ENCODE results near the gene CDKN1B.

The CDKN1B gene

DNA sequence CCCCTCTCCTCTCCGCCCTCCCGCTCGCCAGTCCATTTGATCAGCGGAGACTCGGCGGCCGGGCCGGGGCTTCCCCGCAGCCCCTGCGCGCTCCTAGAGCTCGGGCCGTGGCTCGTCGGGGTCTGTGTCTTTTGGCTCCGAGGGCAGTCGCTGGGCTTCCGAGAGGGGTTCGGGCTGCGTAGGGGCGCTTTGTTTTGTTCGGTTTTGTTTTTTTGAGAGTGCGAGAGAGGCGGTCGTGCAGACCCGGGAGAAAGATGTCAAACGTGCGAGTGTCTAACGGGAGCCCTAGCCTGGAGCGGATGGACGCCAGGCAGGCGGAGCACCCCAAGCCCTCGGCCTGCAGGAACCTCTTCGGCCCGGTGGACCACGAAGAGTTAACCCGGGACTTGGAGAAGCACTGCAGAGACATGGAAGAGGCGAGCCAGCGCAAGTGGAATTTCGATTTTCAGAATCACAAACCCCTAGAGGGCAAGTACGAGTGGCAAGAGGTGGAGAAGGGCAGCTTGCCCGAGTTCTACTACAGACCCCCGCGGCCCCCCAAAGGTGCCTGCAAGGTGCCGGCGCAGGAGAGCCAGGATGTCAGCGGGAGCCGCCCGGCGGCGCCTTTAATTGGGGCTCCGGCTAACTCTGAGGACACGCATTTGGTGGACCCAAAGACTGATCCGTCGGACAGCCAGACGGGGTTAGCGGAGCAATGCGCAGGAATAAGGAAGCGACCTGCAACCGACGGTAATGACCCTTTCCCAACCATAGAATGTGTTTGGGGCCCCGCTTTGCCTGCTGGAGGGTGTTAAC lies 615 bp downstream of the CDKN1B start:
- Mint-ChIP-seq H3K9me3 (no peaks in the 10 kb centered on the region), H3K27ac (peak overlapping the region; percentile 99), H3K4me3 (peak overlapping the region; percentile 99), H3K27me3 (no peaks in the 10 kb centered on the region), H3K4me1 (peaks cover 68% of the 10 kb centered on the region), H3K36me3 (peaks cover 27% of the 10 kb centered on the region)

DNA sequence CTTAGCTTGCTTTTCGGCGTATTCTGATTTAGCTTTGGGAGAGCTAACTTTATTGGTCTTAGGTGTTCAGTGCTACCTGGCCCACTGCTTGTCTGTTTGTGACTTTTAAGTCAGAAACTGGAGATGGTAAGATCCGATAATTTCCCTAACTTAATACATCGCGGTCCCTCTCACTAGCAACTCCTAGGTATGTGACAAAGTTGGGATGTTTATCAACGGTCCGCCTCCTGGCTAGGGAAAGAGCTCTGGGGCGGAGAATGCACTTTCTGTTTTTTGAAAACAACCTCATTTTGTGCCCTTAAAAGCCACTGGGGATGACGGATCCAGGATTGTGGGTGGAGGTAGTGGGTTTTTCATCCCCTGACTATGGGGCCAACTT lies 1.2 kb downstream of the CDKN1B start:
- Mint-ChIP-seq H3K9me3 (no peaks in the 10 kb centered on the region), H3K4me1 (peaks cover 62% of the 10 kb centered on the region), H3K27ac (peak overlapping the region; percentile 99), H3K4me3 (peak overlapping the region; percentile 99), H3K27me3 (no peaks in the 10 kb centered on the region), H3K36me3 (peaks cover 27% of the 10 kb centered on the region)

DNA sequence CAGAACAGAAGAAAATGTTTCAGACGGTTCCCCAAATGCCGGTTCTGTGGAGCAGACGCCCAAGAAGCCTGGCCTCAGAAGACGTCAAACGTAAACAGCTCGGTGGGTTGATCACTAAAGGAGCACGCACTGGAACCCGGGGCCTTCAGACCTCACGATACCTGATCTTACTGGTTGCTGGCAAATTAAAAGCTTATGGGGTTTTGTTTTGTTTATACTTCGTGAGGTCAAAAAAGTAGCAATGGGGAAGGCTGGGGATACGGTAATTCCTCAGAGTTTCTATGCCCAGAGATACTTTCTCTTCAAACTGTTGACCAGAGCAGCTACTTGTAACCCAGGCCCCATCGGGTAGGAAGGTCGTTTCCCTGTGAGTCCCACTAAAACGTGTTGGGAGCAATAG lies 1.7 kb downstream of the CDKN1B start:
- Mint-ChIP-seq H3K36me3 (peaks cover 27% of the 10 kb centered on the region), H3K27me3 (no peaks in the 10 kb centered on the region), H3K4me3 (peak overlapping the region; percentile 99), H3K9me3 (no peaks in the 10 kb centered on the region), H3K27ac (peak overlapping the region; percentile 99), H3K4me1 (peaks cover 58% of the 10 kb centered on the region)

DNA sequence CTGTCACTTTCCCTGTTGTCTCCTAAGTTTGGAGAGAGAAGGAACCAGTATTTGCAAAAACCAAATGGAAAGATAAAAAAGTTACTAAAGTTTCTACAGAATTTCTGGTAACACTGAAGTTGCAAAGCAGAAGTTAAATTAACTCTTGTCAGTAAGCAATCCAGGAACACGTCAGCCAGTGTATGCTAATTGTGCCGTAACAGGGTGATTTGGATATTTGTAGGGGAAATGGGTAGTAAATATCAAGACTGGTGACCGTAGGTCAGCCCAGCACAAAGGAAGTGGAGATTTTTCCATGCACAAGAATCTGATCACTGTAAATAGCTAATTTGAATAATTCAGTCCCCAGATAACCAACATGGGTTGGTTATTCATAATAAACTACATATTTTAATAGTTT lies 2.3 kb downstream of the CDKN1B start:
- H3K4me3 Mint-ChIP-seq = peak overlapping the region; percentile 99
- H3K36me3 Mint-ChIP-seq = peaks cover 27% of the 10 kb centered on the region
- H3K4me1 Mint-ChIP-seq = peaks cover 51% of the 10 kb centered on the region

DNA sequence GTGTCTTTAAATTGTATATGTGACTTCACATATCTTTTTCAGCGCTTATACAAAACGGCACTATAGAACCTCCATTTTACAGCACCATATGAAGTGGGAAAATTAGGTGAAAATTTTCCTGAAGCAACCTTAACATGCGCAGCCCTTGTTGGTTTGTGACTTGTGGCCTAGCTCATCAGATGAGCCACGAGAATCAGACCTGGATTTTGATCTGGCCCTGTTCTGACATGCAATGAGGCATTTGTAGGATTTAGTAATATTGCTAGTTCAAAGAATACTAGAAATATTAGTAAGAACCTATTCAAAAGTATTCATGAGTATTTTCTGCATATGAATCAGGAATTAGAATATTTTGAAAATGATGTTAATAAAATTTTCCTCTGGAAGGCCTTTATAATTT lies 2.9 kb downstream of the CDKN1B start:
- Mint-ChIP-seq H3K27me3 (no peaks in the 10 kb centered on the region), H3K4me3 (peak overlapping the region; percentile 99), H3K36me3 (peaks cover 27% of the 10 kb centered on the region), H3K27ac (peak overlapping the region; percentile 74), H3K4me1 (peaks cover 46% of the 10 kb centered on the region), H3K9me3 (no peaks in the 10 kb centered on the region)

More for the DNA sequence above, 2.3 kb downstream of the CDKN1B start:
- no peaks in the 10 kb centered on the region for H3K27me3 Mint-ChIP-seq
- H3K9me3 Mint-ChIP-seq = no peaks in the 10 kb centered on the region
- peak overlapping the region; percentile 99 for H3K27ac Mint-ChIP-seq

DNA sequence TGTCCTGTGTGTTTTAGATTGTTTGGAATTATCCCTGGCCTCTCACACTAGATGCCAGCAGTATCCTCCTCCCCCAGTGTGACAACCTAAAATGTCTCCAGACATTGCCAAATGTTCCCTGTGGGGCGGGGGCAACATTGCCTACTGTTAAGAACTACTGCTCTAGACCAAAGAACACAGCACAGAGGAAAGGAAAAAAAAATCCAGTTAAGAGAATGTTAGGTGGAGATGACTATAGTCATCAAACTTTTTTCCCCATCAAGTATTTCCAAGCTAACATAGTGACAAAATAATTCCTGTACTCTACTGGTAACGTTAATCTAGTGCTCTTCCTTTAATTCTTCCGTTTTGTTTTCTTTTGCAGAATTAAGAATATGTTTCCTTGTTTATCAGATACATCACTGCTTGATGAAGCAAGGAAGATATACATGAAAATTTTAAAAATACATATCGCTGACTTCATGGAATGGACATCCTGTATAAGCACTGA lies 3.5 kb downstream of the CDKN1B start:
- Mint-ChIP-seq H3K36me3 (peaks cover 27% of the 10 kb centered on the region), H3K9me3 (no peaks in the 10 kb centered on the region), H3K4me3 (peak overlapping the region; percentile 99), H3K4me1 (peaks cover 41% of the 10 kb centered on the region), H3K27me3 (no peaks in the 10 kb centered on the region), H3K27ac (peak overlapping the region; percentile 96)

DNA sequence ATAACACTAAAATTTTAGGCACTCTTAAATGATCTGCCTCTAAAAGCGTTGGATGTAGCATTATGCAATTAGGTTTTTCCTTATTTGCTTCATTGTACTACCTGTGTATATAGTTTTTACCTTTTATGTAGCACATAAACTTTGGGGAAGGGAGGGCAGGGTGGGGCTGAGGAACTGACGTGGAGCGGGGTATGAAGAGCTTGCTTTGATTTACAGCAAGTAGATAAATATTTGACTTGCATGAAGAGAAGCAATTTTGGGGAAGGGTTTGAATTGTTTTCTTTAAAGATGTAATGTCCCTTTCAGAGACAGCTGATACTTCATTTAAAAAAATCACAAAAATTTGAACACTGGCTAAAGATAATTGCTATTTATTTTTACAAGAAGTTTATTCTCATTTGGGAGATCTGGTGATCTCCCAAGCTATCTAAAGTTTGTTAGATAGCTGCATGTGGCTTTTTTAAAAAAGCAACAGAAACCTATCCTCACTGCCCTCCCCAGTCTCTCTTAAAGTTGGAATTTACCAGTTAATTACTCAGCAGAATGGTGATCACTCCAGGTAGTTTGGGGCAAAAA lies 4.1 kb downstream of the CDKN1B start:
- H3K27me3 Mint-ChIP-seq = no peaks in the 10 kb centered on the region
- H3K36me3 Mint-ChIP-seq = peaks cover 27% of the 10 kb centered on the region
- H3K4me1 Mint-ChIP-seq = peaks cover 36% of the 10 kb centered on the region
- peak overlapping the region; percentile 96 for H3K27ac Mint-ChIP-seq
- no peaks in the 10 kb centered on the region for H3K9me3 Mint-ChIP-seq
- peak overlapping the region; percentile 99 for H3K4me3 Mint-ChIP-seq

DNA sequence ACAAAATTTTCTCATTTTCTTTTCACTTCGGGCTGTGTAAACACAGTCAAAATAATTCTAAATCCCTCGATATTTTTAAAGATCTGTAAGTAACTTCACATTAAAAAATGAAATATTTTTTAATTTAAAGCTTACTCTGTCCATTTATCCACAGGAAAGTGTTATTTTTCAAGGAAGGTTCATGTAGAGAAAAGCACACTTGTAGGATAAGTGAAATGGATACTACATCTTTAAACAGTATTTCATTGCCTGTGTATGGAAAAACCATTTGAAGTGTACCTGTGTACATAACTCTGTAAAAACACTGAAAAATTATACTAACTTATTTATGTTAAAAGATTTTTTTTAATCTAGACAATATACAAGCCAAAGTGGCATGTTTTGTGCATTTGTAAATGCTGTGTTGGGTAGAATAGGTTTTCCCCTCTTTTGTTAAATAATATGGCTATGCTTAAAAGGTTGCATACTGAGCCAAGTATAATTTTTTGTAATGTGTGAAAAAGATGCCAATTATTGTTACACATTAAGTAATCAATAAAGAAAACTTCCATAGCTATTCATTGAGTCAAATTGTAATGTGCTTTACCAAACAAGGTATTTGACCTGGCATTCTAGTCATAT lies 4.8 kb downstream of the CDKN1B start:
- Mint-ChIP-seq H3K36me3 (peaks cover 27% of the 10 kb centered on the region), H3K9me3 (no peaks in the 10 kb centered on the region), H3K27me3 (no peaks in the 10 kb centered on the region), H3K4me1 (peaks cover 41% of the 10 kb centered on the region), H3K27ac (peak overlapping the region; percentile 97), H3K4me3 (peak overlapping the region; percentile 99)

DNA sequence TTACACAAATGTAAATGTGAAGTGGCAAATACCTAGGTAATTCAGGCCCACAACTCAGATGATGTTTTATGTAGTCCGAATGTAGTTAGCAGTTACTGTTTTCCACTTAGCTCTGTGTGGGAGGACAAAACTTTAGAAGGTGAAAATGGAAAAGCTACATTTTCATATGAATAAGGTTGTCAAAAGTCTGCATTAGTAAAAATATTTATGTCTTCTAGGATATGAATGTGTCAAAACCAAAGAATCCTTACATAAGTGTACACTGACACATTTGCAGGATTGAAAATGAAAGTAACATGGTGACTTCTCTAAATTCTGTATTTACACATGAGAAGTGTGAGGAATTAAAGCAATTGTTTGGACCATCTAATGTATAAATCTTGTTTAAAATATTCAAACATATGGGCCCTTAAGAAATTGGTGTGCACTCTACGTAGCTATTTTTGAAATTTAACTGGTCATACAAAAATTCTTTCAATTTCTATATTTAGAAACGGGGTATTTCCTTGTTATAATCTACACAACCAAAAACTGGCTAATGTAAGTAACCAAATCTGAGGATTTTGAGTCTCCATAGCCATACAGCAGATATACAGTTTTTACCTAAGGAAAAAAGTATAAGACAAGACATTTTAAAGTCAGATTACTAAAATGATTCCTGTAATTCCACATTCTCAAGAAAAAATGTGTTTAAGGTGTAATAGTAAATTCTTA lies 5.4 kb downstream of the CDKN1B start:
- Mint-ChIP-seq H3K27me3 (no peaks in the 10 kb centered on the region), H3K27ac (peak overlapping the region; percentile 97), H3K4me3 (peak overlapping the region; percentile 92), H3K9me3 (no peaks in the 10 kb centered on the region), H3K4me1 (peaks cover 44% of the 10 kb centered on the region), H3K36me3 (peaks cover 26% of the 10 kb centered on the region)

DNA sequence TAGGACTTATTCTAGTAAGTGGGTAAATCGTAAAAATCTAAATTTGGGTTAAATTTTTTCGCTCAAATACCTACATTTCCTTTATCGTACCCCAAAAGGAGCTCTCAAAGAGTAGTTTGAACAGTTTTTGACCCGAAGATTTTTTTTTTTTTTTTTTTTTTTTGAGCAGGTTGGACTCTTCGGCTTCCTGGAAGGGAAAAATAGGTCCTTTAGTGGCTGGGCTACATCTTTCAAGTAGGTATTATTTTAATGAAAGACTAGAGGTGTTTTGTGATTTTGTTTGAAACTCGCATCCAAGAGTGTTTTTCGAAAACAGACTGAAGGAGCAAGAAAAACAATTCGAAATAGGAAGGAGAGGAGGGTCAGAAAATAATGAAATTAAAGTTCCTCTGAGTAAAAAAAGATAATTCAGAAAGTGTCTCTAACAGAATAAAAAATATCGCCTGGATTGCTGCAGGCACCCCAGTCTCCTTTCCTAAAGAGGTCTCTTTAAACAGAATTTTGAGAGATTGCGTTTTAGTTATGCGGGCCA lies 6.0 kb downstream of the CDKN1B start:
- H3K9me3 Mint-ChIP-seq = no peaks in the 10 kb centered on the region
- peak overlapping the region; percentile 92 for H3K4me3 Mint-ChIP-seq
- peak overlapping the region; percentile 97 for H3K27ac Mint-ChIP-seq
- H3K27me3 Mint-ChIP-seq = no peaks in the 10 kb centered on the region
- H3K36me3 Mint-ChIP-seq = peaks cover 23% of the 10 kb centered on the region
- H3K4me1 Mint-ChIP-seq = peaks cover 49% of the 10 kb centered on the region

DNA sequence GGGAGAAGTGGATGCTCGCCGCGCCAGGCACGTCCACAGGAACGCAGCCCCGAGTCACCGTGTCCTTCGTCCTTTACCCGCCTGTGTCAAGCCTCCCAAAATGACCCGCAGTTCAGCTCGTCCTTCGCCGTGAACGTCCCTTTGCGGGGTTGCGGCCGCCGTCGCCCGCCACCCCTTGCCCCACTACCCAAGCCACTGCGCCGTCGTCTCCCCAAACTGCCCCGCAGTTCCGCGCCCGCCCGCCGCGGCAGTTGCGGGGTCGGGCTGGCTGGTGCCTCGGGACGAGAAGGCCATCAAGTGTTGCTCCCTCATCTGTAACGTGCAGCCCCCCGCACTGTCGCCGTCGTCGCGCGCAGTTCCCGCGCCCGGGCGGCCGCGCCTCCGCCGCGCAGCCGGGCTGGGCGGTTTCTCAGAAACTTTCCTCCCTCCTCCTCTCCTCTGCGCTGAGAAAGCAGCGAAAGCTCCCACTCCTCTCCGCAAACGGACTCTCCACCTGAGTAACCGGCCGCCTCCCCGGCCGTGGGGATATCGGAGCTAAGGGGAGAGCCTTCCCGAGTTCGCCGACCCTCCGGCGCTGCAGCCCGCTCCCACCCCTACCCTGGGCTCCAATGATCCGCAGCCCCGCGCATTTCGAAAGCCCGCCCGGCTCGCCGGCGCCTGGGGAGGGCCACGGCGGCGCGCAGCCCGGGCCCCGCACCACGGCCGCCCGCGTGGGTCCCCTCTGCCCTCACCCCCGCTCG lies 6.7 kb downstream of the CDKN1B start:
- peaks cover 17% of the 10 kb centered on the region for H3K36me3 Mint-ChIP-seq
- H3K27ac Mint-ChIP-seq = peak overlapping the region; percentile 97
- H3K9me3 Mint-ChIP-seq = no peaks in the 10 kb centered on the region
- H3K4me1 Mint-ChIP-seq = peaks cover 56% of the 10 kb centered on the region
- peak overlapping the region; percentile 92 for H3K4me3 Mint-ChIP-seq
- no peaks in the 10 kb centered on the region for H3K27me3 Mint-ChIP-seq

DNA sequence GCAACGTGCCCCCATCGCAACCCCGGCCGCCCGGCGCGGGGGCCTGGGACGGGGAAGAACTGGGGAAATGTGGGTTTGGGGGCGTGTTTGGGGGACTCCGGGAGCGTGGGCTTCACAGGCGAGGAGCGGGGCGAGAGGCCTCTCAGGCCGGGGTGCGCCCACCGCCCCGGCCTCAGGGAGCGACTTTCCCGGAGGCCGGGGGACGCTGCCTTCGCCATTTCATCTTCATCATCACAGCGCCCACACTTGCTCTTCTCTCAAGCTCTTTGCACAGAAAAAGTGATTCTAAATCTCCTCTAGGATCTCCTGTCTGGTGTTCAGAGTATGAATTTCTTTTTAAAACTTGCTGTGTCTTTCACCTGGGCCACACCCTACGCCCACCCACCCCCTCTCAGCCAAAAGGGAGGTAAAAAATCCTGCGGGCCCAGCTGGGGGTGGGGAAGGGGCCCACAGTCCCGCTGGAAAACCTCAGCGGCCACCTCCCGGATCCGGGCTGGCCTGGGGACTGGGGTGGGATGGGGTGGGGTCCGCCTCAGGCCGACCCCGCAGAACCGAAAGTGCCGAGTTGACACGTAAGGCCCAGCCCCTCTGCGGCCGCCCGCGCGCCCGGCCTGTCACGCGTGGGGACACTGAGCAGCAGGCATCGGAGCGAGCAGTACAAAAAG lies 7.4 kb downstream of the CDKN1B start:
- Mint-ChIP-seq H3K27me3 (no peaks in the 10 kb centered on the region), H3K9me3 (no peaks in the 10 kb centered on the region), H3K36me3 (peaks cover 10% of the 10 kb centered on the region), H3K4me1 (peaks cover 54% of the 10 kb centered on the region), H3K27ac (peak overlapping the region; percentile 76), H3K4me3 (peak overlapping the region; percentile 95)

DNA sequence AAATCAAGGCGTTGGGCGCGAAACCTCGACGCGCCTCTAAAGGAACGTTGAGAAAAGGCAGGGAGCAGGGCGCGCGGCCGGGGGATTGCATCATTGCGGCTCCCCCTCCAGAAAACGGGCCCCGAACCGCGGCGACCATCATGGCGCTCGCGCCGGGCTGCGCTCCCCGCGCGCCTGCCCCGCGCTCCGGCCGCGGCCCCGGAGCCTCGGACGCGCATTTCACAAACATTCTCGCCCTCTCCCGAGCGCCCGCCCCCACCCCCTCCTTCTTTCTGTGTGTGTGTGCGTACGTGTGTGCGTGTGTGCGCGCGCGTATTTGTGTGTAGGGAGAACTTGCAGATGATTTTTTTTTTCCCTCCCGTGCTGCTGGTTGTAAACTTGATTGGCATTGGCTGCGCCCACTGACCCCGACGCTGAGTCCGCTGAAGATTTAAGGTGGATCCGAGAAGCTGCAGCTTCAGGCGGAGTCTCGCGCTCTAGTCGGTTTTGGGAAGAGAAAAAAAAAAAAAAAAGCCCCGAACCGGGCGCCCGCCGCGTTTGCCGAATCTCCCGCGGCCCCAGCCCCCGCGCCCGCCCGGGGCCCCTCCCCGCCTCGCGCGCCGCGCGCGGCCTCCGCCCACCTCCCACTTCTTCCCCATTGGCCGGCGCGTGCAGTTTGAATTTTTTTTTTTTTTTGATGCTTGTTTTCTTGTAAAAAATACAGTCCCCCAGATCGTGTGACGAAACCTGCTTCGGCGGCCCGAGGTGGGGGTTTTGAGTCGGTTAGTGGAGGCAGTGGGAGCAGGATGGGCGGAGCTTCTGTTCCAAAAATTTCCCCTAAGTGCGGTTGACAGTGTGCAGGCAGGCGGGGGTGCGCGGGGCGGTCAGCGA lies 8.2 kb downstream of the CDKN1B start:
- peaks cover 55% of the 10 kb centered on the region for H3K4me1 Mint-ChIP-seq
- peaks cover 10% of the 10 kb centered on the region for H3K36me3 Mint-ChIP-seq
- H3K27ac Mint-ChIP-seq = peak overlapping the region; percentile 96
- no peaks in the 10 kb centered on the region for H3K9me3 Mint-ChIP-seq
- H3K27me3 Mint-ChIP-seq = no peaks in the 10 kb centered on the region
- H3K4me3 Mint-ChIP-seq = peak overlapping the region; percentile 95
